ENCODE results near the gene PPARG. TPM values are rescaled to one million over a fixed set of nuclear protein-coding genes. Genes with fewer than 3 reads are reported as not detected.
"Not testable (repeated sequence)": the region's sequence is repeated elsewhere in the genome, so short reads cannot be mapped to it uniquely, and the experiment has no call there.

Gene PPARG
- total RNA-seq, 1 donor from 2014 or later: 3.2 TPM

GRCh38 chr3:12446298-12446697 is 157.4 kb downstream of the PPARG start:
- no peak for DNase-seq (ENCODE audit: low spot score)
- no peak for TF ChIP-seq CTCF (IDR thresholded peaks at IDR 0.05; ENCODE audit: unreplicated experiment)
- Mint-ChIP-seq H3K36me3 (ENCODE audit: low read depth, unreplicated experiment) (no peaks in the 10 kb centered on the region), H3K9me3 (ENCODE audit: unreplicated experiment) (no peaks in the 10 kb centered on the region), H3K27ac (ENCODE audit: unreplicated experiment) (no peak overlapping the region), H3K27me3 (ENCODE audit: unreplicated experiment) (peaks cover 8% of the 10 kb centered on the region), H3K4me1 (ENCODE audit: unreplicated experiment) (peaks cover 5% of the 10 kb centered on the region), H3K4me3 (ENCODE audit: unreplicated experiment) (no peak overlapping the region)

GRCh38 chr3:12447075-12447474 is 158.2 kb downstream of the PPARG start:
- Mint-ChIP-seq H3K4me1 (ENCODE audit: unreplicated experiment) (peaks cover 5% of the 10 kb centered on the region), H3K27ac (ENCODE audit: unreplicated experiment) (no peak overlapping the region), H3K4me3 (ENCODE audit: unreplicated experiment) (no peak overlapping the region), H3K36me3 (ENCODE audit: low read depth, unreplicated experiment) (no peaks in the 10 kb centered on the region), H3K9me3 (ENCODE audit: unreplicated experiment) (no peaks in the 10 kb centered on the region), H3K27me3 (ENCODE audit: unreplicated experiment) (peaks cover 8% of the 10 kb centered on the region)
- no peak for TF ChIP-seq CTCF (IDR thresholded peaks at IDR 0.05; ENCODE audit: unreplicated experiment)
- no peak for DNase-seq (ENCODE audit: low spot score)

- not testable (repeated sequence) for H3K27ac Mint-ChIP-seq (ENCODE audit: unreplicated experiment); DNase-seq (ENCODE audit: low spot score); H3K4me3 Mint-ChIP-seq (ENCODE audit: unreplicated experiment); H3K27me3 Mint-ChIP-seq (ENCODE audit: unreplicated experiment); H3K4me1 Mint-ChIP-seq (ENCODE audit: unreplicated experiment); H3K9me3 Mint-ChIP-seq (ENCODE audit: unreplicated experiment); H3K36me3 Mint-ChIP-seq (ENCODE audit: low read depth, unreplicated experiment)
Observed at GRCh38 chr3:12448404-12449202, 159.7 kb downstream of the PPARG start.

- H3K4me1 Mint-ChIP-seq (ENCODE audit: unreplicated experiment): peaks cover 2% of the 10 kb centered on the region
- H3K4me3 Mint-ChIP-seq (ENCODE audit: unreplicated experiment): no peak overlapping the region
- no peak for TF ChIP-seq CTCF (IDR thresholded peaks at IDR 0.05; ENCODE audit: unreplicated experiment)
- H3K27me3 Mint-ChIP-seq (ENCODE audit: unreplicated experiment): peaks cover 5% of the 10 kb centered on the region
- no peak for DNase-seq (ENCODE audit: low spot score)
- H3K27ac Mint-ChIP-seq (ENCODE audit: unreplicated experiment): no peak overlapping the region
- H3K9me3 Mint-ChIP-seq (ENCODE audit: unreplicated experiment): no peaks in the 10 kb centered on the region
- H3K36me3 Mint-ChIP-seq (ENCODE audit: low read depth, unreplicated experiment): no peaks in the 10 kb centered on the region
Observed at GRCh38 chr3:12449889-12450682, 161.2 kb downstream of the PPARG start.

- no peaks in the 10 kb centered on the region for H3K4me1 Mint-ChIP-seq (ENCODE audit: unreplicated experiment)
- H3K27me3 Mint-ChIP-seq (ENCODE audit: unreplicated experiment): peaks cover 5% of the 10 kb centered on the region
- H3K27ac Mint-ChIP-seq (ENCODE audit: unreplicated experiment): no peak overlapping the region
- H3K4me3 Mint-ChIP-seq (ENCODE audit: unreplicated experiment): no peak overlapping the region
- no peaks in the 10 kb centered on the region for H3K9me3 Mint-ChIP-seq (ENCODE audit: unreplicated experiment)
- no peaks in the 10 kb centered on the region for H3K36me3 Mint-ChIP-seq (ENCODE audit: low read depth, unreplicated experiment)
- no peak for DNase-seq (ENCODE audit: low spot score)
- TF ChIP-seq CTCF (IDR thresholded peaks at IDR 0.05; ENCODE audit: unreplicated experiment): no peak
Observed at GRCh38 chr3:12451481-12451880, 162.6 kb downstream of the PPARG start.
